ENCODE results near the gene IVD. TPM values are rescaled to one million over a fixed set of nuclear protein-coding genes. Genes with fewer than 3 reads are reported as not detected.

Gene IVD
- total RNA-seq, 1 experiment from 2014 or later: 74.5 TPM

DNA sequence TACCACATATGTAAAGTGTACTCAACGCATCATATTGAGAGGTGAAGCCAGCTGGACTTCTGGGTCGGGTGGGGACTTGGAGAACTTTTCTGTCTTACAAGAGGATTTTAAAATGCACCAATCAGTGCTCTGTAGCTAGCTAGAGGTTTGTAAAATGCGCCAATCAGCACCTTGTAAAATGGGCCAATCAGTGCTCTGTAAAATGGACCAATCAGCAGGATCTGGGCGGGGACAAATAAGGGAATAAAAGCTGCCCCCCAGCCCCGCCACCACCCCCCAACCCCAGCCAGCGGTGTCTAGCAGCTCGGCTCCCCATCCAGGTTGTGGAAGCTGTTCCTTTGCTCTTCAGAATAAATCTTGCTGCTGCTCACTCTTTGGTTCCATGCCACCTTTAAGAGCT is 6.2 kb upstream of the IVD start:
- no TSS peak for BruUV-seq (replicated peaks)
- H3K4me3 ChIP-seq (ENCODE audit: low read depth, low read length): no peak overlapping the region
- intact Hi-C loops (cut with micrococcal nuclease; ENCODE audit: unreplicated experiment): no loop called here
- no peaks in the 10 kb centered on the region for H3K36me3 ChIP-seq (ENCODE audit: control insufficient read depth, insufficient read depth, low read length)
- no peaks in the 10 kb centered on the region for H3K9me3 Mint-ChIP-seq (ENCODE audit: unreplicated experiment)
- ChIA-PET CTCF (interaction anchor here (0.6 to 1.0 kb wide), 3 partner anchors 22 to 314 kb away, joined by 3 to 5 read pairs (median 5); no protein-coding TSS in a partner anchor), POLR2A (no interaction called here)
- DNase-seq: no peak
- no peaks in the 10 kb centered on the region for H3K4me1 Mint-ChIP-seq (ENCODE audit: low read depth, unreplicated experiment)
- TF ChIP-seq, protein P1, sequence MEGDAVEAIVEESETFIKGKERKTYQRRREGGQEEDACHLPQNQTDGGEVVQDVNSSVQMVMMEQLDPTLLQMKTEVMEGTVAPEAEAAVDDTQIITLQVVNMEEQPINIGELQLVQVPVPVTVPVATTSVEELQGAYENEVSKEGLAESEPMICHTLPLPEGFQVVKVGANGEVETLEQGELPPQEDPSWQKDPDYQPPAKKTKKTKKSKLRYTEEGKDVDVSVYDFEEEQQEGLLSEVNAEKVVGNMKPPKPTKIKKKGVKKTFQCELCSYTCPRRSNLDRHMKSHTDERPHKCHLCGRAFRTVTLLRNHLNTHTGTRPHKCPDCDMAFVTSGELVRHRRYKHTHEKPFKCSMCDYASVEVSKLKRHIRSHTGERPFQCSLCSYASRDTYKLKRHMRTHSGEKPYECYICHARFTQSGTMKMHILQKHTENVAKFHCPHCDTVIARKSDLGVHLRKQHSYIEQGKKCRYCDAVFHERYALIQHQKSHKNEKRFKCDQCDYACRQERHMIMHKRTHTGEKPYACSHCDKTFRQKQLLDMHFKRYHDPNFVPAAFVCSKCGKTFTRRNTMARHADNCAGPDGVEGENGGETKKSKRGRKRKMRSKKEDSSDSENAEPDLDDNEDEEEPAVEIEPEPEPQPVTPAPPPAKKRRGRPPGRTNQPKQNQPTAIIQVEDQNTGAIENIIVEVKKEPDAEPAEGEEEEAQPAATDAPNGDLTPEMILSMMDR (IDR thresholded peaks at IDR 0.05; ENCODE audit: insufficient read depth in 1 of 2, low read depth in 1 of 2, low read length in 1 of 2, severe bottlenecking in 1 of 2, unreplicated experiment in 1 of 2): no peak
- H3K27me3 ChIP-seq (replicated peaks; ENCODE audit: control insufficient read depth, insufficient read depth, low read length): no peaks in the 10 kb centered on the region
- no peaks in the 10 kb centered on the region for H3K9me3 ChIP-seq
- no peak overlapping the region for H3K27ac Mint-ChIP-seq (ENCODE audit: unreplicated experiment)
- H3K27me3 Mint-ChIP-seq (ENCODE audit: insufficient read depth, unreplicated experiment): no peaks in the 10 kb centered on the region
- no peaks in the 10 kb centered on the region for H3K4me1 ChIP-seq
- peaks cover 15% of the 10 kb centered on the region for H3K36me3 Mint-ChIP-seq (ENCODE audit: insufficient read depth, unreplicated experiment)
- H3K4me3 Mint-ChIP-seq (ENCODE audit: unreplicated experiment): no peak overlapping the region

DNA sequence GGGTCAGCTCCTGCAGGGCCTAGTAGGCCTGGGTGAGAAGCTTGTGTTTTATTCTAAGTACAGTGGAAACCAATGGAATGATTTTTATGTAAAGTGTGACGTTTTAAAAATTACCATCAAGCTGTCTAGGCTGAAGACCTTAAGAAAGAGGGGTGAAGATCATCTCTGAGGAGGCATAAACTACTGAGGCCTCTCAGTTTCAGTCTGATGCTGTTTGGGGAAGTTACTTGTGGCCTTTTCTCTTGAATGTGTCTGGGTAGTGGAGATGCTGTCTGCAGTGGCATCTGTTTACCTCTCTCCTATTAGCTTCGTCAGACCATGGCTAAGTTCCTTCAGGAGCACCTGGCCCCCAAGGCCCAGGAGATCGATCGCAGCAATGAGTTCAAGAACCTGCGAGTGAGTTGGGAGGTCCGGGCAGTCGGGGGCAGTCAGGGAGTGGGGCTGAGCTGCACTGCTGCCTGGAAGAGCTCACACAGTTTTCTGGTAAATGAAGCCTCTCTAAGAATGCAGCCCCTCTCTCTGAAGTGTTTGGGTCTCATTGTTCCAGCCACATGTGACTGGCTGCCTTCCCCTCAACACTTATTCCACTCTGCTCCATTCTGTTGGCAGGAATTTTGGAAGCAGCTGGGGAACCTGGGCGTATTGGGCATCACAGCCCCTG is 1.9 kb downstream of the IVD start:
- TF ChIP-seq, protein P1 (IDR thresholded peaks at IDR 0.05; ENCODE audit: insufficient read depth in 1 of 2, low read depth in 1 of 2, low read length in 1 of 2, severe bottlenecking in 1 of 2, unreplicated experiment in 1 of 2): no peak
- no TSS peak for BruUV-seq (replicated peaks)
- Histone ChIP-seq H3K27me3 (replicated peaks; ENCODE audit: control insufficient read depth, insufficient read depth, low read length) (no peaks in the 10 kb centered on the region), H3K9me3 (no peaks in the 10 kb centered on the region), H3K36me3 (ENCODE audit: control insufficient read depth, insufficient read depth, low read length) (peaks cover 2% of the 10 kb centered on the region), H3K4me3 (ENCODE audit: low read depth, low read length) (no peak overlapping the region), H3K4me1 (0 out of 2 replicates have a peak, but pooled peaks cover 10% of the 10 kb centered on the region)
- Mint-ChIP-seq H3K27me3 (ENCODE audit: insufficient read depth, unreplicated experiment) (no peaks in the 10 kb centered on the region), H3K4me1 (ENCODE audit: low read depth, unreplicated experiment) (no peaks in the 10 kb centered on the region), H3K27ac (ENCODE audit: unreplicated experiment) (no peak overlapping the region), H3K36me3 (ENCODE audit: insufficient read depth, unreplicated experiment) (peaks cover 39% of the 10 kb centered on the region), H3K9me3 (ENCODE audit: unreplicated experiment) (no peaks in the 10 kb centered on the region), H3K4me3 (ENCODE audit: unreplicated experiment) (no peak overlapping the region)
- ChIA-PET POLR2A (no interaction called here), CTCF (no interaction called here)
- DNase-seq: no peak
- intact Hi-C loops (cut with micrococcal nuclease; ENCODE audit: unreplicated experiment): loop anchor here (10.0 kb wide), 1 partner anchor 63 kb away; the partner anchor contains the start of gene CCDC9B

DNA sequence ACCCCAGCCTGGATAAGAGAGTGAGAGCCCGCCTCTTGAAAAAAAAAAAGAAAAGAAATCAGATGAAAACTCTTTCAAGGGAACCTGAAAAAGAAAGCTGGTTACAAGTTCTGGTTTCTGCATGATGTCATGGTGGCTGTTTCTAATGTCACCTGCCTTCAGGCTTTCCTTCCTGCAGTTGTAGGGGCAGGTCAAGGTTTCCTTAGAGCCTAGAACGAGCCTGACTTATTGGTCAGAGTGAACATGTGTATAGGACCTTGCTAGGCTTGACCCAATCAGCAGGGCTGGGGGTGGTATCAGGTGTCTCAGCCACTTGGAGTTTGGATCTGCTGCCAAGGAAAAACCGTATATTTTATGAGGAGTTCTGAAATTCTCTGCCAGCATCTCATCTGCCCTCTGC is 3.8 kb downstream of the IVD start:
- H3K4me3 Mint-ChIP-seq (ENCODE audit: unreplicated experiment): no peak overlapping the region
- POLR2A ChIA-PET: no interaction called here
- no peak overlapping the region for H3K27ac Mint-ChIP-seq (ENCODE audit: unreplicated experiment)
- no TSS peak for BruUV-seq (replicated peaks)
- no peaks in the 10 kb centered on the region for H3K4me1 Mint-ChIP-seq (ENCODE audit: low read depth, unreplicated experiment)
- DNase-seq: no peak
- Histone ChIP-seq H3K27me3 (replicated peaks; ENCODE audit: control insufficient read depth, insufficient read depth, low read length) (no peaks in the 10 kb centered on the region), H3K4me1 (0 out of 2 replicates have a peak, but pooled peaks cover 10% of the 10 kb centered on the region), H3K4me3 (ENCODE audit: low read depth, low read length) (no peak overlapping the region), H3K9me3 (no peaks in the 10 kb centered on the region), H3K36me3 (ENCODE audit: control insufficient read depth, insufficient read depth, low read length) (peaks cover 2% of the 10 kb centered on the region)
- H3K36me3 Mint-ChIP-seq (ENCODE audit: insufficient read depth, unreplicated experiment): peaks cover 51% of the 10 kb centered on the region
- CTCF ChIA-PET: interaction anchor here (1.6 kb wide), 1 partner anchor 86 kb away, joined by 5 read pairs; the partner anchor contains the start of gene INAFM2
- H3K9me3 Mint-ChIP-seq (ENCODE audit: unreplicated experiment): no peaks in the 10 kb centered on the region
- no peaks in the 10 kb centered on the region for H3K27me3 Mint-ChIP-seq (ENCODE audit: insufficient read depth, unreplicated experiment)
- intact Hi-C loops (cut with micrococcal nuclease; ENCODE audit: unreplicated experiment): loop anchor here (10.0 kb wide), 1 partner anchor 65 kb away; the partner anchor contains the start of gene CCDC9B
- TF ChIP-seq, protein P1 (IDR thresholded peaks at IDR 0.05; ENCODE audit: insufficient read depth in 1 of 2, low read depth in 1 of 2, low read length in 1 of 2, severe bottlenecking in 1 of 2, unreplicated experiment in 1 of 2): no peak
